Esophagus mucosa (tissue), 1 donor: Measurements from ENCODE around the gene PCSK5. TPM values are rescaled to one million over a fixed set of nuclear protein-coding genes. Genes with fewer than 3 reads are reported as not detected.

ENCODE experiments used
- ATAC-seq: fragments of 200-7000 bp; cut with Tn5 transposase; one replicate; pipeline ENCODE4 v1.9.1; 2020
- total RNA-seq: library from RNA; stranded (reverse); gene quantifications from one replicate; pipeline ENCODE4 v1.2.4, GENCODE V29; 2023
- donor health status: DM: yes; HTN: yes; CAD: no.

PCSK5 gene
- total RNA-seq, 1 donor from 2014 or later = 13.6 TPM

DNA sequence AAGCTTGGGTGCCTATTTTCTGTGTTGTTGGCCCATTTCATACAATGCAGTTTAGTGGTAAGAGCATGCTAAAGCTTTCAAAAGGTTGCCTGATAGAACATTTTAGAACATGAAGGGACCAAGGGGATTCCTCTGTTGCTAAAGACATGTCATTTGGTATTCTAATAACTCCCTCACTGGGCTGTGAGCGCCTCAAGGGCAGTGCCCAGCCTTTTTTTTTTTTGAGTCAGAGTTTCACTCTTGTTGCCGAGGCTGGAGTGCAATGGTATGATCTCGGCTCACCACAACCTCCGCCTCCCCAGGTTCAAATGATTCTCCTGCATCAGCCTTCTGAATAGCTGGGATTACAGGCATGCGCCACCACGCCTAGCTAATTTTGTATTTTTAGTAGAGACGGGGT is 77.1 kb downstream of the PCSK5 start:
- ATAC-seq = peak; percentile 64

DNA sequence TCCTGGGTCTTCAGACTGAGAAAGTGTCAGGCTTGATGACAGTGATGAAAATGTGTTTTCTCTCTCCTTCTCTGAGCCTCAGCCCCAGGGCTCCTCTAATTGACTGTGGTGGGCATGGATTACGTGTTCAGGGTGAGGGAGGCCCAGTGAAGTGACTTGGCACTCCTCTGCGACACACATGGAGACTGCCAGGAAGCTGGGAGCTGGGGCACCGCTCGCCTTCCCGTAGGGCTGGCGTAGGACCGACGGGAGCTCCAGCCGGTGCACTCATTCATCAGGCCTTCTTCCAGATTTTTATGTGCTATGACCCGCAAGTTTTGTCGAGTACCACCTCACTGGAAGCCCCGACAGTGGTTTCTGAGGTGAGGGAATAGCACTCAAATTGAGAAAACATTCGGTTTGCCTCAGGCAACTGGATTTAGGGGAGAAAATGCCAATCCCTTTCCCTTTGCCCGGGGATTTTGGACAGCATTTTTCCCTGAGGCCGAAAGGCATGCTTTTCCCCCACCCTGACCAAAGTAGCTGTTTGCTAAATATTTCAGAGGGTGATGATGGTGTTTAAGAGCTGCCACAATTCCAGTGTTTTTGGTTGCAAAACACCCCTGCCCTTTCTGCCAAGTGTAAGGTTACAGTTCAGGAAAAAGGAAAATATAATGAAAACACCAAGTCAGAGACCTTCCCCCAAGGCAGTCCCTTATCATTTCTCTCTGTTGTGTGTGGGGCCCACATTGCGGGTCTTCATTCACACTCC is 83.7 kb downstream of the PCSK5 start:
- ATAC-seq = no peak

DNA sequence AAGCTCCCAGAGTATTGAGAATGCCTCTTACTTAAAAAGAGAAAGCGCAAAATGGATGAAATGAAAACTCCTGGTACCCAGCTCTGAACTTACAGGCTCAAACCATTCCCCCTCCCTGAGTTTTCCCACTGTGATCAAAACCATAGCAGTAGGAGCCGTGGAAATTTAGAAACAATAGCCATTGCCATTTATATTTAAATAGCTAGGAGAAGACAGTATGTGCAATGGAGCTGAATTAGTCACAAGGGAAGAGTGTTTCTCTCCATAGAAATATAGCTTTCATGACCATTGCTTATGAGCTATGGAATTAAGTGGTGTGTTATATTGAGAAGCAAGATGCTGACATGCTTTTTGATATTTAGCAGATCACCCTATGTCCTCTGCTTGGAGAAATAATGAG is 84.6 kb downstream of the PCSK5 start:
- ATAC-seq = no peak

DNA sequence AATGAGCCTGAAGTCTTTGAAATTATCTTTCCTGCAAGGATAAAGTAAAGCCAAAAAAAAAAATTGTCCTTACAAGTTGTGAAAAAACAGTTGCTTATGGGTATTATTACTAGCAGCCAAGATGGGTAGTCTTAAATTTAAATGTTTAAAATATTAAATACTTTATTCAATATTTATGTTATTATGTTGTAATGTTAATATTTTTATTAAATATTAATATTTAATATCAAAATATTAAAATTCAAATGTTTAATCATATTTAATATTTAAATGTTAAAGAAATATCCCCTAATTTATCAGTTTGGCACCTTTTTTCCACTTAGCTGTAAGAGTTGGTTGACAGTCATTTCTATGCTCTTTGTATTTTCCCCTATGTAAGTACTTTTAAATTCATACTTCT is 86.1 kb downstream of the PCSK5 start:
- ATAC-seq = no peak

DNA sequence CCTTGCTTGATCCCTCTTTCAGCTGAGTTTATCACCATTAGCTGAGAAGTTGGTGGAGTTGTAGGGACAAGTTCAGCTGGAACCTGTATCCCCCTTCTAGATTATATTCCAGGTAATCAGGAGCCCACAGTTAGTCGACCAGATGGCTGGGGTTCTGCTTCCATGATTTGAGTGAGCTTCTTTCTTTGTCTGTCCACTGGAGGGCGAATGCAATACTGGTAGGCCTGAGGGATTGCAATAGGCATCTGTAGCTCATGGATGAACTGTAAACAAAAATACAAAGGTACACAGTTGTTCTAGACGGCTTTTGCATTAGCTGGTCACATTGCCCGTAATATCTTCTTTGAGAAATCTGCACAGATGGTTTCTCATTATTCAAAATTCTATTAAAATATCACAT is 88.9 kb downstream of the PCSK5 start:
- no peak for ATAC-seq

DNA sequence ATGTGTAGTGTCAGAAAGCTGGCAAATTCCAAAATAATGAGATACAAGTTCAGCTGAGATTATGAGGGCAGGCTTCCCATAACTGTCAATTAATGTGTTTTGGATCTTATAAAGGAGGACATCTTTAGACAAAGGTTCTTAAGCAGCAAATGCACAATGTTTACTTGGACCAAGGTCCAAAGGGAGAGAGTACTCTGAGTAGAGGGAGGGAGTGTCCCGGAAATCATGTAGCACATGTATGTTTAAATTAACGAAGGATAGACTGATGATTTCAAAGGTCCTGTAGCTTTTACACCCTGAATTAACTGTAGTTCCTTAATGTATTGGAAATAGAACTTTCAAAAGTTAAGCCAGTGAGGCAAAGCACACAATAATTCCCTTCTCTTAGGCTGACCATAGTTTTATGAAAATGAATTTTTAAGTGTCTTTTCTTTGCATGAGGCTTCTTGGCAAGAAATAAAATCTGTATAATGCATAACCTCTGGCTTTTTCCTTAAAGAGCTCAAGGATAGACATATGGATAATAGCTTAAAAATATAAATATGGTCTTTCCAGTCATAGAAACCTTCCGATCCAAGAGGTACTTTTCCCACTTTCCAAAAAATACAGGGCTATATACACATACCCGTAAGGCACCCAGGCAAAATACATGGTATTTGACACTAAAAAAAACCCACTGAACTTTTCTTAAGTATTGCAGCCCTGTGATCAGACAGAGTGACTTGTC is 93.0 kb downstream of the PCSK5 start:
- ATAC-seq = no peak

DNA sequence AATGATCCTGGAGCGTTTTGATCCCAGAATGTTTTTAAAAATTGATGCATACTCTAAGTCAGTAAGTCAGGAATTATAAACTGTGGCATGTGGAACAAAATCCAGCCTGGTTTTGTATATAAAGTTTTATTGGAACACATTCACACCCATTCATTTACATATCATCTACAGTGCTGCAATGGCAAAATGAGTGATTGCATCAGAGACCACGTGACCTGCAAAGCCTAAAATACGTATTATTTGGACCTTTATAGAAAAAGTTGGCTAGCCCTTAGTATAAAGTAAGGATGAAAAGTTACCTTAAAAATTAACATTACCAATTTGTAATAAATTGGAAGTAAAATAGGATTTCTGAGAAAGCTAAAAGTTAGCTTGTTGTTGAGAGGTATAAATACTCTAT is 95.0 kb downstream of the PCSK5 start:
- no peak for ATAC-seq

DNA sequence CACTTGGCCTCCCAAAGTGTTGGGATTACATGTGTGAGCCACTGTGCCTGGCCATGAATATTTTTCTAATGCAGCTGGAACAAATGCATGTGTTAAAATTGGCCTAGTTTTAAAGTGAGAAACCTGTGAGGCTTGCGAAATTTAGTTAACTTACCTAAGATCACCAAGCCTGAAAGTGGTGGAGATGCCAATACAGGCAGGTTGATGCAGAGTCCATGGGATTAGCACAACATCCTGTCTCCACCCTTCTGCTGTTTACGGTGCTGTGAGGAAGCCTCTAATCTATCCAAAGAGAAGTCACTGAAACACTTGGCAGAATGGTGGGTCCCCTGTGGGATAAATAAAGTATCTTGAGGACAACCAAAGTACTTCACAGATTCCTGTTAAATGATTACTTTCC is 98.2 kb downstream of the PCSK5 start:
- ATAC-seq = peak; percentile 95

DNA sequence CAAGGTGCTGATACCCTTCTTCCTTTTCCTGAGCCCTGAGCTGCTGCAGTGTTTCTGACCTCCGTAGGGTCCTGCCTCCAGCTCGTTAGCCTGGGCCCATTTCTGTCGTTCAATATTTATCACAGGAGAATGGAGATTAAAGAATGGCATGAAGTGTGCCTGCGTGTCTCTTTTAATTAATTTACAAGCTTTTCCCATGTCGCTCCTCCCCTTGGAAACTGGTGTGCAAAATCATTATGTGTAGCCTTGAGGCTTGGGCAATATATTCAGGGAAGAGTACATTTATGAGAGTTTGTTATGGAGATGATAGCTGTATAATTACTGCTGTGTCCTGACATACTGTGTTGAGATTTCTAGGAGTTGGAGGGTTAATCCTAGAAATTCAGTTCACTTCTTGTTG is 99.7 kb downstream of the PCSK5 start:
- ATAC-seq = no peak

DNA sequence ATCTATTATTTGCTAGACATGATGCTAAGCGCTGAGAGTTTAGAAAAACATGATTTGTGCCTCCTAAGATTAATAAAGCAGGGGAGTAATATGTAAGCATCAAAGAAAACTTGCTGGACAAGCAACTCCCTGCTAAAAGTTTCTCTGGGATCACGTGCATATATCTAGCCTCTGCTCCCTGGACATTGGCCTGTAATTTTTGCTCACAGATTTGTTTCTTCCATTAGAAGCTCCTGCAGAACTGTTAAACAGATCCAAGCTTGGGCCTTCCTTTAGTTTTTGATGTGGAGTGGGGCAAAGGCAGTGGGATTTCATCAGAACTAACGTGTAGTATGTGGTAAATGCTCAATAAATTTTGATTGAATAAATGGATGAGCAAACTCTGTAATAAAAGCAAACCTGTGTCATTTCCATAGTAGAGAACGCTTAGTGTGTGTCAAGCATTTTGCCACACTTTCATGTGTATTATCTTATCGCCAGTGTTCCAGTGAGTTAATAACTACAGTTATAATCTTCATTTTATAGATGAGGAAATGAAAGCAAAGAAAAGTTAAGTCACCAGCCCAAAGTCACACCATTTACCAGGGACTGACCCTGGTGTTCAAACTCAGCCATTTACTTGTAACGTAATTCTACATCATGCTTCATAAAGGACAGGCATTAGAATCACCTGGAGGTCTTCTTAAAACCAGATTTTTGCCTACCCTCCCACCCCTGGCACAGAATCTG is 100.3 kb downstream of the PCSK5 start:
- no peak for ATAC-seq

DNA sequence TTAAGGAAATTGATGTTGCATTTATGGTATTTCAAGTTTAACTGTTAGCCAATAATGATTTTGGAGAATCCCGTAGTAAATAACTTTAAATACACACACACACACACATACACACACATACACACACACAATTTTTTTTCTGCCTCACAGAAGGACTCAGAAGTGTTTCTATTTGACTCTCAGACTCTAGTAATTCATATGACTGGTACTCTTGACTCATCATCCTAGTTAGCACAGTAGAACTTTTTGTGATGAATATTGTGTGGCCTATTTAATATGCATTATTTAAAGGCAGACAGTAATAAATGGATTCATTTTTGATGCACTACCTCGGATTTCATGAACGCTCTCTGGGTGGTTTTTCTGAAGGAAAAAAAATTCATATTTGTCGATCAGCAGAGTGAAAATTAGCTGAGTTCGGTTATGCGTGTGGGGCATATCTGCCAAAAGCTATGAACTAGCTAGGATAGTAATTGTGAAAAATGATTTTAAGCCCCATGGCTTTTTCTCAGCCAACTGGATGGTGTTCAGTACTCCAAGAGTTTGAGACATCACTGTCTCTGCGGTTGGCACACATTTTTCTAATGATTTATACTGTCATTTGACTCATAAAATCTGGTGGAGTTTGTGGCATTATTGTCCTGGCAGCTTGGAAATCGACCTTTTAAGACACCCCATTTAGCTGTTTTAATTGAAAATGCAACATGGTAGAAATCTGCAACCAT is 102.2 kb downstream of the PCSK5 start:
- ATAC-seq = no peak

DNA sequence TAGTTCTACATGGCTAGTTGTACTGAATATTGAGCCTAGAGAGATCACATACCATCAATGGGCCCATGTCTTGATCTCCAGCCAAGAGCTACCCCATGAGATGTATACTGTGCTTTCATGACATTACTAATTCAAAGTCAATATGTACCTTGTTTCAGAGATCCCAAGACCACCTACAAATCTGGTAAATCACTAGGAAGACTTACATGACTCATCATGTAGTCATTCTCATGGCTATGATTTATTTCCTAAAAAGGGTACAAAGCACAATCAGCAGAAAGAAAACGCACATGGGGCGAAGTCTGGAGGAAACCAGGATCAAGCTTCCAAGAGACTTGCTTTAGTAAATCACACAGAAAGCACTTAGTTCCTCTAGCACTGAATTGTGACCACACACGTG is 103.0 kb downstream of the PCSK5 start:
- no peak for ATAC-seq

DNA sequence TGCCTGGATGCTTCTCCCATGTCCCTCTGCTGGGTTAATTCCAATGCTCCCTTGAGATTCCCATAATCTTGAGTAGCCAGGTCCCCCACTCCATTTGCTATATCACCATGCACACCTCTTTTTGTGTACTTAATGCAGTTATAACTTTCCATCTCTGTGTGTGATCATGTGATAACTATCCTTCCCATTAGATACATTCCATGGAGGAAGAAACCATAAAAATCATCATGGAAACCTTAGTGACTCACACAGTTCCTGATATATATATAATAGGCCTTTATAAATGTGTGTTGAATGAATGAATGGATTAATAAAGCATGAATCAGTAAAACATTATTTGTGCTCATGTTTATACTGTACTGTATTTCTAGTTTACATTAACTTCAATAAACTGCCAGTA is 104.6 kb downstream of the PCSK5 start:
- ATAC-seq = no peak

DNA sequence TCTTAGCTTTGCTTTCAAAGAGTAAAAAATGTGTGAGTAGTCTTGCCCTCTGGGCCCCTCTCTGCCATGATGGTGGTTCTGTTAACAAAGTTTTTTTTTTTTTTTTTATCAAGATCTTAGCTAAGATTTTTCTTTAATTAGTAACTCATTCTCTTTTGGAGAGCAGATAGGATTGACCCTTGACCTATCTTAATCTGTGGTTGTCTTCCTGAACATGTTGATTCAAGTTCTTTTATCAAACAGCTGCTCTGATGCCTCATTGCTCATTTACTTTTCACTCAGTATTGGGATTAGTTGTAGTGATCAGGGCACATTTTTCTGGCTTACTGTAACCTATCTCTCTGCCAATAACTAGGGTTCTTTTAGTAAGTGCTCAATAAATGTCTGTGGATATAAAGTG is 106.3 kb downstream of the PCSK5 start:
- ATAC-seq = peak; percentile 41

DNA sequence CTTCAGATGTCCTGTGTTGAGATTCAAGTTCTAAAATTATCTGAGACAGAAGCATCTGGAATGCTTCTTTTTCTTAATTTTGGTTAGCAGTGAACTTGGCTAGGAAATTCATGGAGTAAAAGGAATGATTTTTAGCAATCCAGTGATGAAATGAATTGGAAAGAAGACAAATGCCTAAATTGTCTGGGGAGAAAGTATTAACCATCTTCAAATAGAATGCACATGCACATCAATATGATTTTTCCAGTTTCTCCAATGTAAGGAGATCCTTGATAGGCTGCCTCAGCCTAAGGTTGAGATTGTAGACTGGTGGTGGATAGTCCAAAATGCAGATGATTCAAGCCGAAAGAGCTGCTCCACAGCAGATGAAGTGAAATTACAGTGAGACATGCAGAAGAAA is 106.7 kb downstream of the PCSK5 start:
- ATAC-seq = no peak

DNA sequence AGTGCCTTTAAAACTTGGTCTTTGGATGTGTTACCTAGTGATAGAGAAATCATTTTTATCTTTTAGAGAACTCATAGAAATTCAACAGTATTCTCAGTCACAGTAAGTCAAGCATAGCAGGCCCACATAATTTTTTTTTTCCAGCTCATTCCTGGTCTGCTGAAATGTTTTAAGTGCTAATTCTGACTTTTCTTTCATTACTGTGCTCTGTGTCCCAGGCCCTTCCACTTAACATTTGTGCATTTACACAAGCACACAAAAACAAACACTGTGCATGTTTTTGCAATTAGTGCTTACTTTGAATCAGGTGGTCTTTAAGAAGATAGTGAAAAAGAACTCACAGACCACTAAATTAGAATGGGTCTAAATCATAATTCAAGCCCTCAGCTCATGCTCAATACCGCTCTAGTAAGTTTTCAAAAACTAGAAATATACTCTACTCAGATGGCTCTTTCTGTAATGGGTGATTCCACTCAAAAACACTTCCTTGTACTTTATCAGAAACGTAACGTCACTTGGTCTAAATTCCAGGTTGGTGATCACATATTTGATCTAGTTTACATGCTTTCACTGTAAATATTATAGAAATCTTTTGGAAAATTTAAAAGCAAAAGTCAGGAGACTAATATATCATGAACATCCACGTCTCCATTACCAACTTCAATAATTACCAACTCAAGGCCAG is 107.8 kb downstream of the PCSK5 start:
- no peak for ATAC-seq

DNA sequence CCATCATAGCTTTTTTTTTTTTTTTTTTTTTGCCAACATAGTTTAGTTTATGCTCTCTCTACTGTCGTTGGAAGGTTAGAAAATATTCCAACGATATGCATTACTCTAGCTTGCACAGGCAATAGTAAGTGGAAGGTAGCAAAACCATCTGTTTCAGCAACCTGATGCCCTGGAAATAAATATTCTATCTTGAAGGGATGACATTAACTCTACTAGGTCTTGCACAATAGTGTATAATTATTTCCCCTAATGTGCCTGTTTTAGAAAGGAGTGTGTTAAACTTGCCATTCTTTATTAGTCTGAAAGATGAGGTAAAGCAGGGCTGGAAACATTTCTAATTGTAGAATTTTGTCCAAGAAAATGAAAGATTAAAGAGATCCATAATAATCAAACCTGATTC is 111.0 kb downstream of the PCSK5 start:
- ATAC-seq = no peak

DNA sequence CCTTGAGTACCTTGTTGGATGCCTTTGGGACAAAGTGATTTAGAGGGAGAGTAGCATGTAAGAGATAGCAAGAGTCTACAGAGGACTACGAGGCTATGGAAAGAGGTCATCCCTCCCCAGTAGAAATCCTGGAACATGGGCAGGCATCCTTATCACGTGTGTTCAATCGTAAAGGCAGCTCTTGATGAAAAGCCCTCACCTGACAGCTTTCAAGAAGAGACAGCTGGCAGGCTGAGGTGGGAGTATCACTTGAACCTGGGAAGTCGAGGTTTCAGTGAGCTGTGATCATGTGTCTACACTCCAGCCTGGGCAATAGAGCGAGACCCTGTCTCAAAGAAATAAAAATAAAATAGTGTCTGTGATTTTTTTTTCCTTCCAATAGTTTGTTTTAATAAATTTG is 112.6 kb downstream of the PCSK5 start:
- no peak for ATAC-seq

DNA sequence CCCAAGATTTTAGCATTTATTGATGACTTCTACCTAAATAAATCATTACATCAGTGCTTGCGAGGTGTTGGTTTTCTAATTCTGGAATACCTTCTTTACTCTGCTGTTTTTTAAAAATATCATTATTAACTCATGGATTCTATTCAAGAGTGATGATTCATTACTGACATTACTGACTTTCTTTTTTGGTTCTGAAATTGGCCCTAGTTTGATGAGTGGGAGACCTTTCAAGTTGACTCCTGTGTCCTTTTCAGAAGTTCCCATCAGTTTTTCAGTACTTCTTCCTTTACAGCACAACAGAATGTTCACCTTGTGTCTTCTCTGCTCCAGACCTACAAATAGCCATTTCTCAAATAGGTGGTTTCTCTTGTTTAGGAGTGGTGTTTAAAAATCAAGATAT is 114.1 kb downstream of the PCSK5 start:
- ATAC-seq = no peak

DNA sequence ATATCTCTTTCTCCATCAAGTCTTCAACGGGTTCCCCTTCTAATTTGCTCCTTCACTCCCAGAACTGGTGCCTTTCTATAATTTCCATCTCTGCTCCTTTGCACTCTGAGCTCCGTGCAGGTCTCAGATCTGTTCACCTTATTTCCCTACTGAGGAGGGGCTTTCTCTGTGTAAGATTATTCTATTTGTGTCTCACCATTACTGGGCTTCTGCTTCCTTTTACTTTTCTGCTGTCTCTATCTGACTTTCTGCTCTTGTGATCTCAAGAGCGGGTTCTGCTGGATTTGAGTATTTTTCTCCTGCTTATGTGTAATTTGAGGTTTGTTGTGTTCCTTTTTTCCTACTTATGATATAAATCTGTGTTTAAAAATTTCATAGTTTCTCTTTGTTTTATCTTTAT is 117.5 kb downstream of the PCSK5 start:
- no peak for ATAC-seq

DNA sequence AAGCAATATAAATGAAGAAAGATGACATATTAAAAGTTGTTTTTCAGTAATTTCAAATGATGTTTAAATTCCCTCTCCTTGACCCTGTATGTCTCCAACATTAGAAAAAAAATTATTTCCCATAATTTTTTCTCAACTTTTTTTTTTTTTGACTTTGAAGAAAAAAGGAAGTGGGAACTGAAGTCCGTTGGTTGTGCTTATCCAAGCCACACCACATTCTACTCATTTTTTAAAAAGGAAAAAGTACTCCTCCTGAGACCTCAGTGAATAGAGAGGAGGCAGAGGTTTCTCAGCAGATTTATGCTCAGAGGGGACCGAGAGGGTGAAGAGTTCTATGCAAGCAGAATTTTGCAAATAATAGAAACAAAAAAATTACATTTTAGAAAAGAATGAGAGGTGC is 123.3 kb downstream of the PCSK5 start:
- ATAC-seq = no peak

DNA sequence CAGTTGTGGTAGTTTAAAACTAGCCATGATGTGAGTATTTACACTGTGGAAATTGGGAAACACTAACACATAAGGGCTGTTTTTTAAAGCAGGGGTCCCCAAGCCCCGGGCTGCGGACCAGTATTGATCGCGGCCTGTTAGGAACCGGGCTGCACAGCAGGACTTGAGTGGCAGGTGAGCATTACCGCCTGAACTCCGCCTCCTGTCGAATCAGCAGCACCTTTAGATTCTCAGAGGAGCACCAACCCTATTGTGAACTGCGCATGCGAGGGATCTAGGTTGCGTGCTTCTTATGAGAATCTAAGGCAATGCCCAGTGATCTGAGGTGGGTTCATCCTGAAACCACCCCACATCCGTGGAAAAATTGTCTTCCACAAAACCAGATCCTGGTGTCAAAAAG is 127.8 kb downstream of the PCSK5 start:
- no peak for ATAC-seq

DNA sequence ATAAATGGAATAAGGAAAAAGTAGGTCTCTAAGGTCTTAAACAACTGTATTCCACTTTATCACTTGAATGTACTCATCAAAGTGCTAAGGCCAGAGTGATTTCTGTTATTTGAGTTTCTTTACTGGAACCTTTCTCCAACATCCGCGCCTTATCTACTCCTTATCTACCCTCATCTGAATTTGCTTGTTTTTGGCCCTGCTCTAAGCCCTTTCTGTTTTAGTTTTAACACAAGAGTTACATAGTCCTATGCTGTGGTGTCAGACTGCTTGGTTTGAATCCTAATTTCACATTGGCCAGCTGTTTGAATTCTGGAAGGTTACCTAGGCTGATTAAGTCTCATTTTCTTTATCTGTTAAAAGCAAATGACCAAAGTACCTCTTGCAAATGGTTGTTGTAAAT is 128.3 kb downstream of the PCSK5 start:
- ATAC-seq = no peak
